AG04449 (cell line): ENCODE measurements around the gene ANKRD11.

ENCODE experiments used
- CTCF ChIA-PET: fragments of 350-600 bp; formaldehyde crosslinking; extraction: SDS; loops from one replicate; lab custom pipeline; 2021; ENCODE audit warnings: antibody characterized with exemption; lab: Yijun Ruan, JAX
- POLR2A ChIA-PET: fragments of 400-600, 350-600 bp; formaldehyde crosslinking; extraction: SDS; loops from one replicate; lab custom pipeline; 2020; ENCODE audit warnings: antibody characterized with exemption, inconsistent platforms; lab: Yijun Ruan, JAX
- DNase-seq: peaks from one replicate; pipeline ENCODE4 v3.0.0-alpha.2; 2010; ENCODE audit warnings: low read depth, low spot score
- H3K4me3 ChIP-seq: 2 replicates; pipeline ENCODE4 v1.5.1; 2011; ENCODE audit warnings: low read depth, mild to moderate bottlenecking, control low read depth, low read length
- CTCF ChIP-seq: IDR thresholded peaks from one replicate; pipeline ENCODE4 v1.5.1; 2011; ENCODE audit warnings: mild to moderate bottlenecking, moderate library complexity, low read length, control low read depth, inconsistent platforms; ENCODE audit not compliant: insufficient read depth; ENCODE audit errors: missing control alignments

The ANKRD11 gene

GRCh38 chr16:89504091-89504490 is 13.7 kb upstream of the ANKRD11 start:
- no peak for TF ChIP-seq CTCF
- no peak for DNase-seq
- no peak overlapping the region for H3K4me3 ChIP-seq
- POLR2A ChIA-PET: no interaction called here
- CTCF ChIA-PET: interaction anchor here (1.4 kb wide), 1 partner anchor 265 kb away, joined by 3 read pairs; no protein-coding TSS in a partner anchor

GRCh38 chr16:89502081-89502843 is 11.9 kb upstream of the ANKRD11 start:
- H3K4me3 ChIP-seq: no peak overlapping the region
- no peak for DNase-seq
- ChIA-PET POLR2A (no interaction called here), CTCF (no interaction called here)
- TF ChIP-seq CTCF: no peak

- no peak for DNase-seq
- CTCF ChIA-PET: no interaction called here
- POLR2A ChIA-PET: interaction anchor here (0.5 to 0.7 kb wide), 2 partner anchors 9 kb away, joined by 3 to 5 read pairs; partner anchors contain the start of gene SPG7
- H3K4me3 ChIP-seq: no peak overlapping the region
- TF ChIP-seq CTCF: no peak
These were observed 9.4 kb upstream of the ANKRD11 start for GRCh38 chr16:89499767-89500166.

- ChIA-PET POLR2A (interaction anchor here (0.7 kb wide), 1 partner anchor 10 kb away, joined by 5 read pairs; the partner anchor contains the start of gene SPG7), CTCF (no interaction called here)
- DNase-seq: peak; percentile 36
- no peak overlapping the region; the same call in 1 of the 2 replicates for H3K4me3 ChIP-seq
- no peak for TF ChIP-seq CTCF
These were observed 8.5 kb upstream of the ANKRD11 start for GRCh38 chr16:89498839-89499238.

- POLR2A ChIA-PET: interaction anchor here (1.1 to 1.4 kb wide), 2 partner anchors 12 to 254 kb away, joined by 3 to 4 read pairs; no protein-coding TSS in a partner anchor
- no peak for DNase-seq
- H3K4me3 ChIP-seq: no peak overlapping the region
- TF ChIP-seq CTCF: peak; percentile 4
- CTCF ChIA-PET: interaction anchor here (0.9 to 1.4 kb wide), 3 partner anchors 11 to 14 kb away, joined by 3 to 4 read pairs (median 3); partner anchors contain the start of gene SPG7
These were observed 4.8 kb upstream of the ANKRD11 start for GRCh38 chr16:89495121-89495520.

- DNase-seq: no peak
- no peak overlapping the region for H3K4me3 ChIP-seq
- POLR2A ChIA-PET: no interaction called here
- CTCF ChIA-PET: no interaction called here
- no peak for TF ChIP-seq CTCF
These were observed 3.4 kb upstream of the ANKRD11 start for GRCh38 chr16:89493776-89494175.
